GM12878 (cell line): ENCODE measurements around the gene COL4A2.

Experiments
- RCOR1 ChIP-seq: conservative IDR thresholded peaks from 2 replicates; pipeline ENCODE4 v1.6.1; 2012; ENCODE audit warnings: low read depth, low read length, improper control_type of control experiment
- TF ChIP-seq, protein P1 (sequence below), 3 experiments: IDR thresholded peaks in 2 of 3; conservative IDR thresholded peaks in 1 of 3; 2 replicates each; pipeline ENCODE4 v1.5.1; 2011; ENCODE audit warnings: low read depth in 3 of 3, low read length in 3 of 3, mild to moderate bottlenecking in 3 of 3, control low read depth in 2 of 3, moderate library complexity in 2 of 3, inconsistent platforms in 1 of 3, mixed read lengths in 1 of 3; ENCODE audit not compliant: control insufficient read depth in 2 of 3, insufficient read depth in 1 of 3; ENCODE audit errors: extremely low read depth in 1 of 3

- TF ChIP-seq, protein P1, sequence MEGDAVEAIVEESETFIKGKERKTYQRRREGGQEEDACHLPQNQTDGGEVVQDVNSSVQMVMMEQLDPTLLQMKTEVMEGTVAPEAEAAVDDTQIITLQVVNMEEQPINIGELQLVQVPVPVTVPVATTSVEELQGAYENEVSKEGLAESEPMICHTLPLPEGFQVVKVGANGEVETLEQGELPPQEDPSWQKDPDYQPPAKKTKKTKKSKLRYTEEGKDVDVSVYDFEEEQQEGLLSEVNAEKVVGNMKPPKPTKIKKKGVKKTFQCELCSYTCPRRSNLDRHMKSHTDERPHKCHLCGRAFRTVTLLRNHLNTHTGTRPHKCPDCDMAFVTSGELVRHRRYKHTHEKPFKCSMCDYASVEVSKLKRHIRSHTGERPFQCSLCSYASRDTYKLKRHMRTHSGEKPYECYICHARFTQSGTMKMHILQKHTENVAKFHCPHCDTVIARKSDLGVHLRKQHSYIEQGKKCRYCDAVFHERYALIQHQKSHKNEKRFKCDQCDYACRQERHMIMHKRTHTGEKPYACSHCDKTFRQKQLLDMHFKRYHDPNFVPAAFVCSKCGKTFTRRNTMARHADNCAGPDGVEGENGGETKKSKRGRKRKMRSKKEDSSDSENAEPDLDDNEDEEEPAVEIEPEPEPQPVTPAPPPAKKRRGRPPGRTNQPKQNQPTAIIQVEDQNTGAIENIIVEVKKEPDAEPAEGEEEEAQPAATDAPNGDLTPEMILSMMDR (IDR thresholded peaks at IDR 0.05 in 2 of 3, conservative IDR thresholded peaks at IDR 0.05 in 1 of 3; ENCODE audit: control insufficient read depth in 2 of 3, extremely low read depth in 1 of 3, insufficient read depth in 1 of 3, low read depth in 3 of 3, low read length in 3 of 3), result no peak
- TF ChIP-seq RCOR1, result no peak
Measured at GRCh38 chr13:110302997-110303396, 4.1 kb upstream of the COL4A2 start.
